Measurements from ENCODE around the gene MYMK.

Gene MYMK

GRCh38 chr9:133534346-133535291 is 9.9 kb upstream of the MYMK start, which contains the start of gene ADAMTSL2:
Gene ADAMTSL2, plus strand, starts transcription at chr9:133534704. Its CDS starts 2,009 bp downstream, at chr9:133536713.
- DNase-seq, result peak in 2 of 4 experiments; percentile 31 to 34

DNA sequence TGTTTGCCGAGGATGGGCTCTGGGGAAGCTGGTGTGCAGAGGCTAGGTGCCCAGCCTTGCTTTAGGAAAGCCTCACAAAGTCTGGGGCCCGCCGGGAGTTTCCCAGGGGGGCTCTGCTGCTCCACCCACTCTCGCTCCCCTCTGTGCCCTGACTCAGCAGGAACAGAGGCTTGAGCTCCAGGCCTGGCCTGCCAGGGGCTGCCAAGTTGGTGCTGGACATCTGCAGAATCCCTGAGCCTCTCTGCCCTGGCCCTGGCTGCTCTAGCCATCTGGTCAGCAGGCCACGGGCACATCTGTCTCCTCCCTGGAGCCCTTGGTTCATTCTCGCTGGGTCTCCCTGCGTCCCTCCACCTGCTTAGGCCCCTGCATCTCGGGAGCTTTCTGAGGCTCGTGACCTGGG is 9.1 kb upstream of the MYMK start:
- no peak for DNase-seq

DNA sequence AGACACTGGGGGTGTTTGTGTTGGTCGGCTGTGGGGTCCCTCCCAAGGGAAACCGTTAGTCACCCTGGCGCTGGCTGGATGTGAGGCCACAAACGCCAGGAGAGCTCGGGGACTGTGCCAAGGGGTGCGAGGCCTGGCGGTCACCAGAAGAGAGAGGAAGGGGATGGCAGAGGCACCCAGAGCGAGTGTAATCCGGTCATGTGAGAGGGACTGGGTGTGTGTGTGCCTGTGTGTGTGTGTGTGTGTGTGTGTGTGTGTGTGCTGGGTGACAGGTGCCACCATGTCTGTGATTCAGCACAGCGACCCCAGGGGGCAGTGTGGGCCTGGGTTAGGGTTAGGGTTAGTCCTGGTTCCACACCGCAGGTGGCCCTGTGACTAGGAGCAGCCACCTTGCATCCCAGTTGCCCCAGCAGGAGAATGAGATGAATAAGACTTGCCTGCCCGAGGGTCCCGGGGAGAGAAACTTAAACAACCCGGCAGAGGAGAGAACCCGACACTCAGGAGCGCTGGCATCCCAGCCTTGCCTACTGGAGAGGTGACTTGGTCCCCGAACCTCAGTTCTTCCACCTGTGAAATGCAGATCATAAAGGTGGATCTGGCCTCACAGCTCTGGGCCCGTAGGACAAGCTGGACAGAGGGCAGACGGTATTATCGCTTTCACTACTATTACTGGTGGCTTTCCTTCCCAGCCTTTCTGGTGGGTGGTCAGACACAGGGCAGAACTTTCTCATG is 8.3 kb upstream of the MYMK start:
- DNase-seq, result peak; percentile 58 to 76 (median 63)

- DNase-seq, result no peak
These were observed 6.5 kb upstream of the MYMK start for GRCh38 chr9:133531293-133531692.

DNA sequence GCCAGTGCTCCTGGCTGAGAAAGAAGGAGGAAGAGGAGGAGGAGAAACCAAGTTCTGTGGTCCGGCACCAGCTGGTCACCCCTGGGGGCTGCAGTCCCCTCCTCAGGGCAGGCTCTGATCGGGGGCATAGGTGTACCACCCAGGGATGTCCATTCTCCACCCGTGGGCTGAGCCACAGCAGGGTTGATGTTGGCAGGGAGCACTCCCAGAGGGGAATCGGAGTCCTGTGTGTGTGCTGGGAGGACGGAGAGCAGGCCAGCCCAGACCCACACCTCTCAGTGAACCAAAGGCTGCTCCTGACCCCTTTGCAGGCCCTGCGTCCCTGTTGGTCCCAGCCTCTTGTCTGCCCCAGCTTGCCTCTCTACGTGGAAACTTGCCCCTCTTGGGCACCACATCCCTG is 5.1 kb upstream of the MYMK start:
- DNase-seq, result no peak

- no peak for DNase-seq
These were observed 4.7 kb upstream of the MYMK start for GRCh38 chr9:133529457-133529856.

GRCh38 chr9:133528876-133529241 is 4.1 kb upstream of the MYMK start:
- no peak for DNase-seq

DNA sequence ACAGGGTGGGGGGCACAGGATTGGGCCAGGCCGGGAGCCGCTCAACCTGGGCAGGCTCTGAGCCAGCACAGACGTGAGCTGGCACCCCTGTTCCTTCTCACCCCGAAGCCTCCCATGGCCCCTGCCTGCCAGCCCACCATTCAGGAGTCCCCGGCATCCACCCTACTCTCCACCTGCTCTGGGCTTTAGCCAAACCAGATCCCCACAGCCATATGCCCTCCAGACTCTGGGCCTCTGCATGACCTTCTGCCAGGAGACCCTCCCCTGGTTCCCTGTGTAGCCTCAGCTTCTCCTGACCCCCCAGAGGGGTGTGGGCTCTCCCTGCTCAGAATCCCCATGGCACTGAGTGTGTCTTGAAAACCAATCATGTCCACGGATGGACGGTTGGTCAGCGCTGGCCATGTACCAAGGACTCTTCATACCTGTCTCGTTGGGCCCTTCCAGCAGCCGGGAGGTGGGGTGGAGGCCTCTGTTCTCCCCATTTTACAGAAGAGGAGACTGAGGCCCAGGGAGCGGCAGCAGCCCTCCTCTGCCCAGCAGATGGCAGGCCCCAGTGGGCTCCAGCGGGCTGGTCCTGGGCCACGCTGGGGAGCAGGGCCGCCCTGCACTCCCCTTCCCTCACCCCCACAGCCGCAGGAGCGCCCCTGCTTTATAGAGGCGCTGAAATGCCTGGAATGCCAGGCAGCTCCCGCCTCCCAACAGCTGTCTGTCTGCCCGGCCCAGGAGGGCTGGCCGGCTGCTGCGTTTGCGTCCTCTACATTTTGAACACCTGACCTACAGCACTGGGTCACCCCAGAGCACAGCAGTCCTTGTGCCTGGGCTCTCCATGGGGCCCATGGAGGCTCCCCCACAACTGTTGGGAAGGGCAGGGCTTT is 3.5 kb upstream of the MYMK start:
- DNase-seq, result no peak

DNA sequence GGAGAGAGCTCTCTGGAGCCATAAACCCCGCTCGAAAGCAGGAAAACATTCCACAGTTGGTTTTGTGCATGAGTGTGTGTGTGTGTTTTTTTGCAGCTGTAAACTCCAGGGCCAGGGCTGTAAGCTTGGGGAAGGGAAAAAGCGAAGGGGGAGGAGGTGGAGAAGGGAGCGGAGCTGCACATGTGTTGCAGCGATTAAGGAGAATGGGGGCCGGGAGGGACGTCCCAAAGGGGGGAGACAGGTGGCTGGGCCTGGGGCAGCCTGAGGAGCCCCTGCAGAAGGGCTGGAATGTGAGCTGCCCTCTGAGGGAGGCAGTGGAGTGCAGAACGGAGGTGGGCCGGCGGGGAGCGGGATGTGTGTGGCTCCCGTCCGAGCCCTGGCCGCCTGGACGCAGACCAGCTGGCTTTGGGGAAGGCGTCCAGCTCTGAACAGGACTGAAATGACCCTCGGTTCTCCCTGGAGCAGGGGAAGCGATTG is 2.7 kb upstream of the MYMK start:
- DNase-seq, result no peak

GRCh38 chr9:133526721-133527321 is 2.1 kb upstream of the MYMK start:
- DNase-seq, result no peak

DNA sequence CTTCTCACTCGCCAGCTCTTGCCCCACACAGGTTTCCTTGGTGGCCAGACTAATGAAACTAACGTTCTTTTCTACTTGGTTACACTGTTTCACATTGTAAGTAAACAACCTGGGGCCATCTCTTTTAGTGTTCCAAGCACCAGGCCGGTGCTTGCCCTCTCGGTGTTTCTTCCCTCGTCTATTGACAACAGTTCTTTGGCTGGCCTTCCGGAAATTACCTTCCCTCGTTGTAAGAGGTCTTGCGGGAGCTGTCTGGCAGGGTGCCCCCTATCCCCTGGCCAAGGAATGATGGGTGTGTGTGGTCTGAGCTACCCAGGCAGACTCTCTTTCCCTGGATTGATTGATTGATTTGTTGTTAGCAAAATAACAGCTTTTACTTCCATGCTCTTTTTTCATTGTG is 918 bp upstream of the MYMK start:
- no peak for DNase-seq

DNA sequence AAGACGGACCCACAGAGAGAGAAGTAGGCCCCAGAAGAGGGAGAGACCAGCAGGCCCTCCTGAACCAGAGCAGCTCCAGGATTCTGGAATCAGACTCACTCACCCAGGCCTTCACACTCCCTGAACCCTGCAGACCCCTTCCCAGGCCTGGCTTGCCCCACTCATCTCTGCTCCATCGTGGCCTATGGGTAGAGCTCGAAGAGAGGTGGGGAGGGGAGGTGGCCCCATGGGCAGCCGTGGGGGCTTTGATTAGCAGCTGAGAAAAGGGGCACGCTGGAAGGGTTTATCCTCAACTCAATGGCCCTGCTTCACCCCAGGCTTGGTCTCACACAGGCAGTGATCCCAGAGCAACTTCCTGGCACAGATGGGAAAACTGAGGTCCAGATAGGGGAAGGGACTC is 613 bp downstream of the MYMK start:
- DNase-seq, result no peak

DNA sequence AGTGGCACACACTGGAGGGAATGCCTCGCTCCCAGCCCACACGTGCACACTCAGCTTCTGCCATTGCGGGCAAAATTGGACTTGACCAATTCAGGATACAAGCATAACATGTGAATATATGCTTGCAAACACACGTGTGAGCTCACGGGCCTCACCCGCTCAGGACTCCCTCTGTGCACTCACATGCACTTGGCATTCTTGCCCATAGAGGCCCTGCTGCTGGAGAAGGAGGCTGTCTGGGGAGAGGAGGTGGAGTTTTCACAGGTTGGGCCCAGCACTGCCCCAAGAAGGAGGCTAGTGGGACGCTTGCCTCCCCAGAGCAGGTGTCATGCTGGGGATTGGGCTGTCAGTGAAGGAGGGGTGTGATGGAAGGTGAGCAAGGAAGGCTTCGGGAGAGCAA is 1.7 kb downstream of the MYMK start:
- DNase-seq, result no peak

DNA sequence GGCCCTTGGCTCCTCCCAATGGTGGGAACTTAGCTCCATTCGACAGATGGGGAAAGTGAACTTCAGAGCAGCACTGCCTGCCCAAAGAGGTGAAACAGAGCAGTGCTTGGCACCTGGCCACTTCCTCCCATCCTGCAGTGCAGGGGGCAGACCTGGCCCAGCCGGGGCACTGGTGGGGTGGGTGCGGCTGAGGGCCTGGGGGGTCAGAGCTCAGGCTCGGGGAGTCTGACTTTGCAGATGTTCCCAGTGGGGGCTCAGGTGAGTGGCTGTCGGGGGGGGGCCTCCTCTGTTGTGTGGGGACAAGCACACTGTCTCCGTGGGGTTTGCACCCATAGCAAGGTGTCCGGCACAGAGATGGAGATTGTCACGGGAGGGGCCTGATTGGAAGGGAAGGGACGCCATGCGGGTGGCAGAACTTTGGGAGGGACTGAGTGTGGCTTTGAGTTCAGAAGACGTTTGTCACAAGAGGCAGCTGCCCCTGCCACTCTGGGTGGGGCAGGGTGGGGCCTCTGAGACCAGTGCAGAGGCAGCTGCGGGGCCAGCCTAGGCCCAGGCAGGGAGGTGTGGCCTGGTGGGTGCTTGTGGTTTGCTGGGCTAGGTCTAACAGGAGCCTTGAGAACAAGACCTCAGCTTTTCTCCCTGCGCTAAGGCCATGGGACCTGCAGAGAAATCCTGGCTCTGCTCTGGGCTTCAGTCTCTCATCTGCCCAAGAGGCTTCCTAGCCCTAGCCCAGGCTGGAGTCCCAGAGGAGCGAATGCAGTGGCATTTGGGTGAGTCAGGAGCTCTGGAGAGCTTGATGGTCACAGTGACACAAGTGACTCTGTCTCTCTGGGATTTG is 2.5 kb downstream of the MYMK start:
- DNase-seq, result no peak

GRCh38 chr9:133521122-133522072 is 3.4 kb downstream of the MYMK start:
- no peak for DNase-seq

DNA sequence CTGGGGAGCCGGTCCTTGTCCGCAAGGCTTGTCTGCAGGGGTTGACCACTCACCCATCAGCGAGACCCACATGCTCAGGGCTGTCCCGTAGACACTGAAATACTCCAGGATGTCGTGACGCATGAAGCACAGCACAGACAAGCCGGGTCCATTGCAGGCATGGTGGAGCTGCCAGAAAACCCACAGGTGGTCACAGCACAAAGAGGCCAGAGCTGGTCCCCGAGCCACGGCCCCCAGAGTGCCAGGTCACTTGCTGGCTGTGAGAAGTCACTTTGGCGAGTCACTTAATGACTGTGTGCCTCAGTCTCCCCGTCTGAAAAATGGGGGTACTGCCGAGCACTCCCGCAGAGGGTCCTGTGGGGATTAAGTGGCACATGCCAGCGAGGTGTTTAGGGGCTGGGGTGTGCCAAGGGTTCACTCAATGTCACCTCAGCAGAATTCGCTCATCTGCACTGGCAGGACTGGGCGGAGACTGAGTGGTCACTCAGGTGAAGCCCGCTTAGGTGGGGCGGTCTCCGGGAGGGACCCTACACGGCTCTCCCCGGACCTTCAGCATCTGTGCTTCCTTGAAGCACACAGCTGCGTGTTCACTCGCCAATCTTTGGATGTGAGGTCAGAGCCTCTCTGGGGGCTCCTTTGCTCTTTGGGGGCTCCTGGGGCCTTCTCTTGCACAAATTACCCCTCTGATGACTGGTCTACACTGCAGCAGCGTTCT is 4.5 kb downstream of the MYMK start:
- DNase-seq, result no peak

DNA sequence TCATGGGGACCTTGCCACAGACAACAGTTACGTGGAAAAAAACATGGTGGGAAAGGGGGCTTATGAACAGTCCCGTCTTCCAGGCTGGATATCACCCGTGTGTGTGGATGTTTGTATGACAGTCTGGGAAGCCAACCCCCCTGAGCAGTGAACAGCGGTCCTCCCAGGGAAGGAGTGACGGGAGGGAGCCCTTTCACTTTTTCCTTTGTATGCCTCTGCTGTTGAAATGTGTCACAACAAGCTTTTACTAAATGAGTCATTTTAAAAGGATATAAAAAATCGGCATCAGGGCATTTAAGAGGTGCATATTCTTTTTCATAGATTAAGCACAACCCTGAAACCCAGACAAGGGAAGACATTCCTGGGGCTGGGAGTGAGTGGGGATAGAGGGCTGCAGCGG is 5.1 kb downstream of the MYMK start:
- no peak for DNase-seq

GRCh38 chr9:133518706-133519449 is 5.9 kb downstream of the MYMK start:
- DNase-seq, result no peak

- no peak for DNase-seq
These were observed 6.6 kb downstream of the MYMK start for GRCh38 chr9:133518200-133518599.
